ENCODE data around the gene TSPEAR. TPM values are rescaled to one million over a fixed set of nuclear protein-coding genes. Genes with fewer than 3 reads are reported as not detected.
A peak's percentile ranks its signal among the peaks of the same experiment; 100 is the strongest.

TSPEAR gene
- total and polyA plus RNA-seq, 2 of the 13 experiments (the other 11 are each of a cell fraction or from before 2014, with no cell fraction given), result 0.07 to 0.32 TPM

DNA sequence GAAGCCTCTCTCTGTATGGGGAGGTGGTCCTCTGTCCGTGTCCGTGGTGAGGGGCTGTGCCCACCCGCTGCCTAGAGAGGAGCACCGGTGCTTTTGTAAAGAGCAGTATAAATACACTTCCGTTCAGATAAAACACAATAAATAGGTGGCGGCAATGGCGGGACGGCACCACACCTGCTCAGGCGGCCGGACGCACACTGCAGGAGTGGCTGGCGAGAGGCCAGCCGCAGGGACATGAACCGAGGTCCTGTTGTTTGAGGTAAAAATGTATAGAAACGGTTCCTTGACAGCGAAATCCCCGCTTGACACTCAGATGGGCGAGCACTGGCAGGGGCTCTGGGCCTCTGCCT is 212.2 kb downstream of the TSPEAR start:
- Histone ChIP-seq H3K4me3 (replicated peaks in 1 of 3; ENCODE audit: insufficient read depth in 1 of 3, low read depth in 2 of 3, low read length in 3 of 3) (peak overlapping the region in 1 of 3 experiments; percentile 67; a peak in 2 of 6 replicates), H3K27ac (ENCODE audit: extremely low read length, insufficient read depth, low read length) (no peak overlapping the region), H3K4me2 (ENCODE audit: low read depth, low read length) (peak overlapping the region; percentile 96), H3K27me3 (ENCODE audit: control insufficient read depth in 1 of 2, insufficient read depth in 2 of 2, low read length in 2 of 2) (no peaks in the 10 kb centered on the region), H4K20me1 (ENCODE audit: insufficient read depth, low read length) (no peaks in the 10 kb centered on the region), H2AFZ (ENCODE audit: low read length) (no peak overlapping the region), H3K9ac (ENCODE audit: insufficient read depth, low read depth, low read length) (no peak overlapping the region), H3K4me1 (ENCODE audit: insufficient read depth, low read length) (peaks cover 25% of the 10 kb centered on the region), H3K36me3 (replicated peaks in 1 of 2; ENCODE audit: control insufficient read depth in 1 of 2, insufficient read depth in 2 of 2, low read length in 2 of 2) (no peaks in the 10 kb centered on the region), H3K9me3 (ENCODE audit: low read length) (no peaks in the 10 kb centered on the region), H3K79me2 (ENCODE audit: insufficient read depth, low read length) (no peaks in the 10 kb centered on the region)
- in situ Hi-C loops (cut with HindIII; ENCODE audit: extremely low pct_ligation_motif_present, low pct_unique_long_range_greater_than_20kb), result no loop called here
- ChIA-PET CTCF (ENCODE audit: low intra/inter-chr PET ratio, low total read pairs) (no interaction called here), POLR2A (interaction anchor here (1.1 to 1.7 kb wide), 2 partner anchors 17 to 18 kb away, joined by 3 to 6 read pairs; no protein-coding TSS in a partner anchor)
- FAIRE-seq (no peak), ATAC-seq (no peak), DNase-seq (ENCODE audit: low spot score) (no peak)
- intact Hi-C loops (cut with micrococcal nuclease; ENCODE audit: unreplicated experiment), result no loop called here
- WGBS (ENCODE audit: low lambda C conversion rate), result 96% methylated on average over 14 of the region's 18 CpGs
- BruUV-seq (replicated peaks), result no TSS peak
- TF ChIP-seq ZNF530 (CRISPR knock-in tag; IDR thresholded peaks at IDR 0.05; ENCODE audit: low read depth), result no peak
- TF ChIP-seq SP4 (CRISPR knock-in tag; IDR thresholded peaks at IDR 0.05), result peak; percentile 19
- TF ChIP-seq, protein P1, sequence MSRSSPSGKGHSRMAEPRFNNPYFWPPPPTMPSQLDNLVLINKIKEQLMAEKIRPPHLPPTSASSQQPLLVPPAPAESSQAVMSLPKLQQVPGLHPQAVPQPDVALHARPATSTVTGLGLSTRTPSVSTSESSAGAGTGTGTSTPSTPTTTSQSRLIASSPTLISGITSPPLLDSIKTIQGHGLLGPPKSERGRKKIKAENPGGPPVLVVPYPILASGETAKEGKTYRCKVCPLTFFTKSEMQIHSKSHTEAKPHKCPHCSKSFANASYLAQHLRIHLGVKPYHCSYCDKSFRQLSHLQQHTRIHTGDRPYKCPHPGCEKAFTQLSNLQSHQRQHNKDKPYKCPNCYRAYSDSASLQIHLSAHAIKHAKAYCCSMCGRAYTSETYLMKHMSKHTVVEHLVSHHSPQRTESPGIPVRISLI (CRISPR knock-in tag; IDR thresholded peaks at IDR 0.05; ENCODE audit: borderline replicate concordance), result no peak
- no peak for TF ChIP-seq SYNCRIP (IDR thresholded peaks at IDR 0.05; ENCODE audit: insufficient read depth, low read depth, low read length)
- TF ChIP-seq, protein P2, sequence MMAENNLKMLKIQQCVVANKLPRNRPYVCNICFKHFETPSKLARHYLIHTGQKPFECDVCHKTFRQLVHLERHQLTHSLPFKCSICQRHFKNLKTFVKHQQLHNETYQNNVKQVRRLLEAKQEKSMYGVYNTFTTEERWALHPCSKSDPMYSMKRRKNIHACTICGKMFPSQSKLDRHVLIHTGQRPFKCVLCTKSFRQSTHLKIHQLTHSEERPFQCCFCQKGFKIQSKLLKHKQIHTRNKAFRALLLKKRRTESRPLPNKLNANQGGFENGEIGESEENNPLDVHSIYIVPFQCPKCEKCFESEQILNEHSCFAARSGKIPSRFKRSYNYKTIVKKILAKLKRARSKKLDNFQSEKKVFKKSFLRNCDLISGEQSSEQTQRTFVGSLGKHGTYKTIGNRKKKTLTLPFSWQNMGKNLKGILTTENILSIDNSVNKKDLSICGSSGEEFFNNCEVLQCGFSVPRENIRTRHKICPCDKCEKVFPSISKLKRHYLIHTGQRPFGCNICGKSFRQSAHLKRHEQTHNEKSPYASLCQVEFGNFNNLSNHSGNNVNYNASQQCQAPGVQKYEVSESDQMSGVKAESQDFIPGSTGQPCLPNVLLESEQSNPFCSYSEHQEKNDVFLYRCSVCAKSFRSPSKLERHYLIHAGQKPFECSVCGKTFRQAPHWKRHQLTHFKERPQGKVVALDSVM (CRISPR knock-in tag; IDR thresholded peaks at IDR 0.05), result no peak
- TF ChIP-seq KLF15 (CRISPR knock-in tag; IDR thresholded peaks at IDR 0.05; ENCODE audit: borderline replicate concordance), result no peak
